ENCODE results near the gene OXNAD1.

OXNAD1 gene

DNA sequence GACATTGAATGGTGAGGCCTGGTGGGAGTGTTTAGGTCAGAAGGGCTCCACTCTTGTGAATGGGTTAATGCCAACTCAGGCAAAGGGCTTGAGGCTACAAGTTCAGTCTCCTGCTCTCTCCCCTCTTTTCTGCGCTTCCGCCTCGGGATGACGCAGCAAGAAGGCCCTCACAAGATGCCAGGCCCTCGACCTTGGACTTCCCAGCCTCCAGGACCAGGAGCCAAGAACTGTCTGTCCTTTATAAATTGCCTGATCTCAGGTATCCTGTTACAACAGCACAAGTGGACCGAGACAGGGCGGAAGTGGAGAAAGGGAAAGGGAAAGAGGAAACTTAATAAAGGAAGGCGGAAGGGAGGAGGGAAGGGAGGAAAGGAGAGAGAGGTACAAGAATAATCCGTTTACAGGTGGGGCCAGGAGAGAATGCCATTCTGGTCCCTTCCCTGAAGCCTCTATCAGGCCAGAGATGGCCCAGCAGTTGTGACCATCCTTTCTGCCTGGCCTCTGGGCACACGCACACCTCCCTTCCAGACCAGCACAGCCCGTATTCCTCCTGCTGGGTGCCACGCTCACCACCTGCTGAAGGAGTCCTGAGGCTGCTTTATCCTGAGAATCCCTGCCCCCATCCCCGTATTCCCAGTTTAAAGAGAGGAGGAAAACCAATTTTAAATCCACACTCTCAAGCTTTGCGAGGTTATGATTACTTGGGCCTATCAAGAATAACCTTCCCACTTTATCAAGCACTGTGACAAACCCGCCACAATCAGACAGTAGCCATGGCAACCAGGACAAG is 64.2 kb downstream of the OXNAD1 start:
- peak; percentile 91 for DNase-seq

GRCh38 chr3:16329826-16330129 is 64.8 kb downstream of the OXNAD1 start:
- DNase-seq, result no peak

GRCh38 chr3:16330351-16330750 is 65.3 kb downstream of the OXNAD1 start:
- no peak for DNase-seq

DNA sequence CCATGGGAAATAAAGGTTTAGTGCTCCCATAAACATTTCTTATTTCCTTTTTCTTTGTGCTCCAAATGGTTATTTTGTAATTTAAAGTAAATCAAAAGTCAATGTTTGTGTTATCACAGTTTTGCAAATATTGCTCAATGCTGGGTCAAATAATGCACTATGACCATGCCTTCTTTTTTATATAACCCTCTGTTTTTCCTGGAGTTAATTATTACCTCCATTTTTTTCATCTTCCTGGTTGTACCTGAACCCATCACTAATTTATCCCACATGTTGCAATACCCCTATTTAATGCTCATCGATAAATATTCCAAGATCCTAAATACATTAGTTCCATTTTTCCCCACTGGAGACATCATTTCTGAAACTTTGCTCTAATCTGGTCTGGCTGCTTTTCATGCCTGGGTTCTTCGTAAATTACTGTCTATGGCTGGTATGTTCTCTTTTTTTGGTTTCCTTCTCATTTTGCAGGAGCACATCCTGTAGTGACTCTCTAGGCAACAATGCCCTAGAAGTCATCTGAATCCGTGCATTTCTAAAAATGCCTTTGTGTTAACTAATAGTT is 66.4 kb downstream of the OXNAD1 start:
- no peak for DNase-seq

- DNase-seq, result no peak
Observed at GRCh38 chr3:16332904-16333426, 68.0 kb downstream of the OXNAD1 start.

DNA sequence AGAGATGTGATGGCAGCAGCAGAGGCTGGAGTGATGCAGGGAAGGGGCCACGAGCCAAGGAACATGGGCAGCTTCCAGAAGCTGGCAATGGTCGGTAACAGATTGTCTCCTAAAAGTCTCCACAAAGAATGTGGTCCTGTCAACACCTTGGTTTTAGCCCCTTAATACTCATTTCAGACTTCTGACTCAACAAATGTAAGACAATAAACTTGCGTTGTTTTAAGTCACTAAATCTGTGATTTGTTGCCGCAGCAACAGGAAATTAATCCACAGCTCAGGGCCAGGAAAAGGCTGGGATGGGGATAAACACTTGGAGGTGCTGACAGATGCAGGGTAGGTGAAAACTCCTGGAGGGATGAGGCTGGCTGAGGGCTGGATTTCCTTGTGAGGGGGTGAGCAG is 69.9 kb downstream of the OXNAD1 start:
- DNase-seq, result no peak

GRCh38 chr3:16335333-16335732 is 70.3 kb downstream of the OXNAD1 start:
- no peak for DNase-seq

DNA sequence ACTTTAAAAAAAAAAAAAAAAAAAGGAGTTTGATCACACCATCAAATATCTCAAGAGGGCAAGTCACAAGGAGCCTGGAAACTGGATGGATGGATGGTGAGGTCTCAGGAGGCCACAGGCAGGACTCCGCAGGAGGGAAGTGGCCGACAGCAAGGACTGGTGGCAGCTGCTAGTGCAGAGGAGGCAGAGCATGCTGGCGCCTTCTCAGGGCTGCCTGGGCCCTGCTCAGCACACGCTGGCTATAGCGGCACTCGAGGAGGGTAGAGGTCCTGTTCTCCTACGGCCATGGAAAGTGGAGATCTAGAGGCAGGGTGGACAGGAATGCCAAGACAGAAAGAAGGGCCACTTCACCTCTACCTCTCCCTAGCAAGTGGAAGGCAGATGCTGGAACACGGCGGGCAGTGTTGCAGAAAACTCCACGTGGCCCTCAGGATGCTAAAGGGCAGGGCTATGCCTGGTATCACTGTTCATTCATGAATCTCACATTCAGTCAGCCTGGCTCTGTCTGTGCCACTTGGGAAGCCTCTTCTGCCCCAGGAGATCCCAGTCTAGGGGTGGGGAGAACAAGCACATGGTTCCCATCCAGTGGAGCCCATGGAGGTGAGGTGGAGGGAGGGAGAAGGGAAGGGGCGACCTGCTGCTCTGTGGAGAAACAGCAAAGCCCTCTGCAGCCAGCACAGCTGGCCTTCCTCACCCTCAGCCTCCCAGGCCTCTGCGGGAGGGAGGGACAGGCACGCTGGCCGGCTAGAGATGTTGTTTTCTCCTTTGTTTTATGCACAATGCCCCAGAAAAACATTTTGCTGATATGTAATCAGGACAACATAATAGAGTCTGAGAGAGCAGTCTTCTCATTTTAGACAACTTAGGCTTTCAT is 71.0 kb downstream of the OXNAD1 start:
- DNase-seq, result no peak

DNA sequence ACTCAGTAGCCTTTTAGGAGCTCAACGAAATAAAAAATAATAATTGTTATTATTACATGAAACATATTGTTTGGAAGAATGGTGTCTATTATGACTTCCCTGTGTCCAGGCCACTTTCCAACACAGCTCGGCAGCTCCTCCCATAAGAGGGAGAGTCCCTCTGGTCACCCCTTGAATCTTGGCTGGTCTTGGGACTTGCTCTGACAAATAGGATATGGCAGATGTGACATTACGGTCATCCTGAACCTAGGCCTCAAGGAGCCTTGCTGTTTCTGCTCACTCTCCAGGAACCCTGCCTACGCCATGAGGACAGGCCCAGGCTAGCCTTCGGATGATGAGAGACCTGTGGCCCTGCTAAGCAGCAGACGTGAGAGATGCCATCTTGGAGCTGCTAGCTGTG is 71.8 kb downstream of the OXNAD1 start:
- no peak for DNase-seq

- no peak for DNase-seq
Observed at GRCh38 chr3:16337856-16338540, 73.0 kb downstream of the OXNAD1 start.

- no peak for DNase-seq
Observed at GRCh38 chr3:16338999-16339398, 74.0 kb downstream of the OXNAD1 start.

- no peak for DNase-seq
Observed at GRCh38 chr3:16343101-16343500, 78.1 kb downstream of the OXNAD1 start.

- DNase-seq, result no peak
Observed at GRCh38 chr3:16346413-16347081, 81.5 kb downstream of the OXNAD1 start.

- DNase-seq, result no peak
Observed at GRCh38 chr3:16347548-16347947, 82.5 kb downstream of the OXNAD1 start.

GRCh38 chr3:16349986-16350596 is 85.1 kb downstream of the OXNAD1 start:
- no peak for DNase-seq

- DNase-seq, result no peak
Observed at GRCh38 chr3:16350597-16351318, 85.7 kb downstream of the OXNAD1 start.

DNA sequence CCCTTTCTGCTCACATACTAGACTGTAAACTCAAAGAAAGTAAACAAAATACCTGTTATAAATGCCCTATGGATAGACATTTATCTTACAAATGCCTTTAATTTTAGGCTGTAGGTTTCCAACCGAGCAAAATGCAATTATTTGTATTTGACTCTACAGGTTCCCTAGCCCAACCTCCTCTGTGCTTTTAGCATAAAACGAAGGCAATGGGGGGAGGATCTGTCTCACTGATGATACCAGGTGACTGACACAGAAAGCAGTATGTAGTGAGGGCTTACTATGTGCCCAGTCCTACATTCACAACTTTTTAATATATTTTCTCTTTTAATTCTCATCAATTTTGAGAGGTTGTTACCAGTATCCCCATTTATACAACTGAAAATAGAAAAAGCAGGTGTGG is 87.4 kb downstream of the OXNAD1 start:
- no peak for DNase-seq

GRCh38 chr3:16354291-16354690 is 89.3 kb downstream of the OXNAD1 start:
- DNase-seq, result no peak
